Measurements from ENCODE around the gene ENPP3.

The ENPP3 gene

GRCh38 chr6:131778169-131778568 is 141.1 kb downstream of the ENPP3 start:
- DNase-seq (ENCODE audit: low spot score) = no peak
- ChIA-PET POLR2A (ENCODE audit: low non-redundant PET) (no interaction called here), CTCF (no interaction called here)
- no peak overlapping the region for H3K27ac ChIP-seq
- no peak for TF ChIP-seq CTCF (conservative IDR thresholded peaks at IDR 0.05; ENCODE audit: low read depth)

GRCh38 chr6:131779304-131779703 is 142.2 kb downstream of the ENPP3 start:
- H3K27ac ChIP-seq = no peak overlapping the region
- CTCF ChIA-PET = no interaction called here
- POLR2A ChIA-PET (ENCODE audit: low non-redundant PET) = no interaction called here
- TF ChIP-seq CTCF (conservative IDR thresholded peaks at IDR 0.05; ENCODE audit: low read depth) = no peak
- no peak for DNase-seq (ENCODE audit: low spot score)

DNA sequence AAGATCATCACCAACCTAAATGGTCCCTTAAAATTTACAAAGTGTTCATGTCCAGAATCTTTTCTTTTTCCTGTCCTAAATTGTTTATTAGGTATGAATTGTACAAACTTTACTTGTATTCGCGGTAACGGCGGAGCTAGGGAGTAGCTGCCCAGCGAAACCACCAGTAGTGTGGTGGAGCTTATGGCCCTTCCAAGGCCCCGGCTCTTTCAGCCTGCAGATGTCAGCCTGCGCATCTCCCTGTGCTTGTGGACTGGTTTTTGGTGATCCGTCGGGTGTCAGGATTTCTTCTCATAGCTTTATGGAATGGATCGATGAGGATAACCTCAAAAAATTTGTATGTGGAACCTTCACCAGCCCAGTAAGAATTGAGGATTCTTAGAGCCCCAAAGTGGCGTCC is 143.5 kb downstream of the ENPP3 start:
- CTCF ChIA-PET = no interaction called here
- POLR2A ChIA-PET (ENCODE audit: low non-redundant PET) = no interaction called here
- no peak for DNase-seq (ENCODE audit: low spot score)
- H3K27ac ChIP-seq = no peak overlapping the region
- no peak for TF ChIP-seq CTCF (conservative IDR thresholded peaks at IDR 0.05; ENCODE audit: low read depth)

- H3K27ac ChIP-seq = no peak overlapping the region
- no peak for TF ChIP-seq CTCF (conservative IDR thresholded peaks at IDR 0.05; ENCODE audit: low read depth)
- ChIA-PET CTCF (no interaction called here), POLR2A (ENCODE audit: low non-redundant PET) (no interaction called here)
- no peak for DNase-seq (ENCODE audit: low spot score)
Observed at GRCh38 chr6:131781687-131782086, 144.6 kb downstream of the ENPP3 start.

GRCh38 chr6:131782764-131783163 is 145.7 kb downstream of the ENPP3 start:
- DNase-seq (ENCODE audit: low spot score) = no peak
- ChIA-PET POLR2A (ENCODE audit: low non-redundant PET) (no interaction called here), CTCF (interaction anchor here (0.6 to 1.1 kb wide), 2 partner anchors 124 to 127 kb away, joined by 4 to 6 read pairs; no protein-coding TSS in a partner anchor)
- no peak for TF ChIP-seq CTCF (conservative IDR thresholded peaks at IDR 0.05; ENCODE audit: low read depth)
- no peak overlapping the region for H3K27ac ChIP-seq

DNA sequence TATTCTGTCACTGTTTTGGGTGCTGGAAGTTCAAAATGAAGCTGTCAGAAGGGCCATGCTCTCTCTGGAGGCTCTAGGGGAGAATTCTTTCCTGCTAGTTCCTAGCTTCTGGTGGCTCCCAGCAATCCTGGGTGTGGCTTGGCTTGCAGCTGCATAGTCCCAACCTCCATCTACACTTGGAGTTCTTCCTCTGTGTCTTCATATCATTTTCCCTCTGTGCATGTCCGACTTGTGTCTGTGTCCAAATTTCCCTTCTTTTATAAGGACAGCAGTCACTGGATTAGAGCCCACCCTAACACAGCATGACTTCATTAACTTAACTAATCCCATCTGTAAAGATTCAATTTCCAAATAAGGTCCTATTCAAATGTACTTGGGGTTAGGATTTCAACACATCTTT is 147.5 kb downstream of the ENPP3 start:
- CTCF ChIA-PET = no interaction called here
- POLR2A ChIA-PET (ENCODE audit: low non-redundant PET) = no interaction called here
- H3K27ac ChIP-seq = no peak overlapping the region
- no peak for DNase-seq (ENCODE audit: low spot score)
- no peak for TF ChIP-seq CTCF (conservative IDR thresholded peaks at IDR 0.05; ENCODE audit: low read depth)

DNA sequence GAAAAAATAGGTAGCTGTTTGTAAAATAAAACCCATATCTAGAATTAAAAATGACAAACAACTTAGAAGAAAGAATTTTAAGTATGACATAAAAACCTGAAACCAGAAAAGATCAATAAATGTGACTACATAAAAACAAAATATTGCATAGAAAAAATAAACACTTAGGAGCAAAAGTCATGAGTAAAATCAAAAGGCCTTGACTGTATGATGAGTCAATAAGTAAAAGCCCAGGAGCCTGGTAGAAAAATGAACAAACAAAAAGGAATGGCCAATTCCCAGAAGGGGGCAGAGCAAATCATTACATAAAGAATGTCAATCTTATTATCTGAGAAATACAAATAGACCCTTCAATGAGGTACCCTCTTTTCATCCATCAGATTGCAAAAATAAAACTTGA is 150.0 kb downstream of the ENPP3 start:
- TF ChIP-seq CTCF (conservative IDR thresholded peaks at IDR 0.05; ENCODE audit: low read depth) = no peak
- no peak for DNase-seq (ENCODE audit: low spot score)
- ChIA-PET CTCF (no interaction called here), POLR2A (ENCODE audit: low non-redundant PET) (no interaction called here)
- H3K27ac ChIP-seq = no peak overlapping the region

Data from RWPE1 (cell line).